HepG2 (cell line): ENCODE data around the gene NUP62. TPM values are rescaled to one million over a fixed set of nuclear protein-coding genes. Genes with fewer than 3 reads are reported as not detected.

Experiments
- AFF4 ChIP-seq: sonication (generic); formaldehyde crosslinking; IDR thresholded peaks from 2 replicates; pipeline ENCODE4 v1.4.0; 2020; ENCODE audit warnings: missing genetic modification reagents
- CAMTA2 ChIP-seq: sonication (generic); formaldehyde crosslinking; IDR thresholded peaks from 2 replicates; pipeline ENCODE4 v1.4.0; 2020; ENCODE audit warnings: mild to moderate bottlenecking, missing genetic modification reagents, borderline replicate concordance
- EP300 ChIP-seq, 3 experiments: sonication (generic) in 1 of 3; formaldehyde crosslinking in 1 of 3; IDR thresholded peaks; 2 replicates each; pipeline versions ENCODE4 v1.5.1 to v1.6.1; 2011 to 2020; ENCODE audit warnings: low read depth in 2 of 3, low read length in 2 of 3, borderline replicate concordance in 1 of 3, improper control_type of control experiment in 1 of 3, mild to moderate bottlenecking in 1 of 3, missing genetic modification reagents in 1 of 3, moderate library complexity in 1 of 3
- HCFC1 ChIP-seq: fragments of 150-350 bp; IDR thresholded peaks from 2 replicates; pipeline ENCODE4 v1.6.1; 2014; ENCODE audit warnings: low read depth, low read length
- HMG20A ChIP-seq: IDR thresholded peaks from 2 replicates; pipeline ENCODE4 v1.6.1; 2016; ENCODE audit warnings: borderline replicate concordance
- HMGXB3 ChIP-seq: sonication (generic); formaldehyde crosslinking; IDR thresholded peaks from 2 replicates; pipeline ENCODE4 v1.4.0; 2020; ENCODE audit warnings: missing genetic modification reagents, borderline replicate concordance
- HMGXB4 ChIP-seq, 2 experiments: sonication (generic) in 1 of 2; formaldehyde crosslinking in 1 of 2; IDR thresholded peaks; 2 replicates each; pipeline versions ENCODE4 v1.4.0 to v1.6.1; 2018 to 2020; ENCODE audit warnings: missing genetic modification reagents in 2 of 2, borderline replicate concordance in 1 of 2, low read depth in 1 of 2, mild to moderate bottlenecking in 1 of 2, missing biosample characterization in 1 of 2
- RORA ChIP-seq: sonication (generic); formaldehyde crosslinking; IDR thresholded peaks from 2 replicates; pipeline ENCODE4 v1.5.0; 2020; ENCODE audit warnings: mild to moderate bottlenecking, missing genetic modification reagents, moderate library complexity
- SNRNP70 ChIP-seq: fragments of 200-400 bp; formaldehyde crosslinking; IDR thresholded peaks from 2 replicates; pipeline ENCODE4 v1.6.1; 2017; ENCODE audit warnings: mild to moderate bottlenecking, low read depth, low read length, moderate library complexity
- TEAD2 ChIP-seq: sonication (generic); formaldehyde crosslinking; IDR thresholded peaks from 2 replicates; pipeline ENCODE4 v1.9.0; 2021; ENCODE audit warnings: missing genetic modification reagents
- TEAD3 ChIP-seq: optimal IDR thresholded peaks from 2 replicates; pipeline ENCODE3; 2016; ENCODE audit warnings: borderline replicate concordance
- TFE3 ChIP-seq: IDR thresholded peaks from 2 replicates; pipeline ENCODE4 v1.6.1; 2016
- YEATS4 ChIP-seq: sonication (generic); formaldehyde crosslinking; IDR thresholded peaks from 2 replicates; pipeline ENCODE4 v1.4.0; 2020; ENCODE audit warnings: missing genetic modification reagents, borderline replicate concordance
- ZNF260 ChIP-seq: sonication (generic); formaldehyde crosslinking; IDR thresholded peaks from 2 replicates; pipeline ENCODE4 v1.4.0; 2020; ENCODE audit warnings: missing genetic modification reagents, low read depth, mild to moderate bottlenecking, borderline replicate concordance
- ZNF296 ChIP-seq: sonication (generic); formaldehyde crosslinking; conservative IDR thresholded peaks from 2 replicates; pipeline ENCODE4 v1.5.0; 2020; ENCODE audit warnings: mild to moderate bottlenecking, missing genetic modification reagents
- ZNF484 ChIP-seq: sonication (generic); formaldehyde crosslinking; IDR thresholded peaks from 2 replicates; pipeline ENCODE4 v1.5.1; 2020; ENCODE audit warnings: mild to moderate bottlenecking, low read depth, missing genetic modification reagents, borderline replicate concordance
- ZNF816 ChIP-seq: sonication (generic); formaldehyde crosslinking; IDR thresholded peaks from 2 replicates; pipeline ENCODE4 v1.8.0; 2022; ENCODE audit warnings: missing genetic modification reagents, mild to moderate bottlenecking, borderline replicate concordance
- polyA plus RNA-seq, 8 experiments: library from polyadenylated mRNA; depleted of rRNA in 3 of 8; stranded (reverse) in 7 of 8; unstranded in 1 of 8; fragments of >200 nt; fragmentation: Illumina TruSeq in 4 of 8; extraction: Trizol in 4 of 8; gene quantifications; 2 replicates each; pipeline versions ENCODE4 v1.2.1 to v1.2.3, GENCODE V29; 2011 to 2016; ENCODE audit warnings: low read depth in 4 of 8, missing spikeins in 1 of 8, mixed read lengths in 1 of 8; ENCODE audit not compliant: insufficient read depth in 1 of 8
- total RNA-seq, 5 experiments: library from RNA; depleted of rRNA; stranded (reverse); fragments of >200 nt; fragmentation: Illumina TruSeq; extraction: Trizol; gene quantifications; 2 replicates each; pipeline ENCODE4 v1.2.3, GENCODE V29; 2016; ENCODE audit warnings: low read depth in 1 of 5

Gene NUP62
- total and polyA plus RNA-seq, 2 of the 13 experiments (the other 11 are each of a cell fraction or from before 2014, with no cell fraction given): 16.5 to 41.5 TPM

- TF ChIP-seq HMGXB4 (CRISPR knock-in tag; IDR thresholded peaks at IDR 0.05; ENCODE audit: borderline replicate concordance in 1 of 2, low read depth in 1 of 2) (peak; percentile 77 to 88; a peak in 3 of 4 replicates), HMG20A (CRISPR knock-in tag) (no peak), ZNF296 (CRISPR knock-in tag) (no peak), ZNF260 (CRISPR knock-in tag) (no peak), SNRNP70 (no peak), EP300 (IDR thresholded peaks at IDR 0.05; ENCODE audit: low read depth in 2 of 2, low read length in 2 of 2) (no peak), EP300 (CRISPR knock-in tag; IDR thresholded peaks at IDR 0.05; ENCODE audit: borderline replicate concordance) (peak; percentile 50; the same call in 1 of the 2 replicates), AFF4 (CRISPR knock-in tag) (no peak), HCFC1 (no peak; the same call in 1 of the 2 replicates), TEAD3 (CRISPR knock-in tag) (no peak), ZNF816 (CRISPR knock-in tag) (0 out of 2 replicates have a peak, but pooled peaks have one; percentile 70), TFE3 (CRISPR knock-in tag) (peak; percentile 47; the same call in 1 of the 2 replicates), RORA (CRISPR knock-in tag) (no peak), TEAD2 (CRISPR knock-in tag) (peak; percentile 80), YEATS4 (CRISPR knock-in tag) (peak; percentile 97; the same call in 1 of the 2 replicates), HMGXB3 (CRISPR knock-in tag) (no peak), ZNF484 (CRISPR knock-in tag) (0 out of 2 replicates have a peak, but pooled peaks have one; percentile 86), CAMTA2 (0 out of 2 replicates have a peak, but pooled peaks have one; percentile 43)
These were observed at the start of gene NUP62, which contains the start of gene ATF5 (continued) for GRCh38 chr19:49929121-49929610.
